SU-DHL-6 (cell line): ENCODE results near the gene PSG5.

Experiments
- EZH2phosphoT487 ChIP-seq: fragments of 200-600 bp; sonication (generic), shearing (Covaris generic); conservative IDR thresholded peaks from 2 replicates; pipeline ENCODE4 v1.6.1; 2018; ENCODE audit warnings: mild to moderate bottlenecking, antibody characterized with exemption, low read length, moderate library complexity, mixed read lengths
- TF ChIP-seq, protein P1 (sequence below): fragments of 200-600 bp; sonication (generic); IDR thresholded peaks from one replicate; pipeline ENCODE4 v1.5.1; 2017; ENCODE audit warnings: antibody characterized with exemption, mild to moderate bottlenecking, low read length, moderate library complexity; ENCODE audit not compliant: insufficient read depth, poor library complexity, severe bottlenecking

- TF ChIP-seq, protein P1, sequence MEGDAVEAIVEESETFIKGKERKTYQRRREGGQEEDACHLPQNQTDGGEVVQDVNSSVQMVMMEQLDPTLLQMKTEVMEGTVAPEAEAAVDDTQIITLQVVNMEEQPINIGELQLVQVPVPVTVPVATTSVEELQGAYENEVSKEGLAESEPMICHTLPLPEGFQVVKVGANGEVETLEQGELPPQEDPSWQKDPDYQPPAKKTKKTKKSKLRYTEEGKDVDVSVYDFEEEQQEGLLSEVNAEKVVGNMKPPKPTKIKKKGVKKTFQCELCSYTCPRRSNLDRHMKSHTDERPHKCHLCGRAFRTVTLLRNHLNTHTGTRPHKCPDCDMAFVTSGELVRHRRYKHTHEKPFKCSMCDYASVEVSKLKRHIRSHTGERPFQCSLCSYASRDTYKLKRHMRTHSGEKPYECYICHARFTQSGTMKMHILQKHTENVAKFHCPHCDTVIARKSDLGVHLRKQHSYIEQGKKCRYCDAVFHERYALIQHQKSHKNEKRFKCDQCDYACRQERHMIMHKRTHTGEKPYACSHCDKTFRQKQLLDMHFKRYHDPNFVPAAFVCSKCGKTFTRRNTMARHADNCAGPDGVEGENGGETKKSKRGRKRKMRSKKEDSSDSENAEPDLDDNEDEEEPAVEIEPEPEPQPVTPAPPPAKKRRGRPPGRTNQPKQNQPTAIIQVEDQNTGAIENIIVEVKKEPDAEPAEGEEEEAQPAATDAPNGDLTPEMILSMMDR = no peak
- no peak for TF ChIP-seq EZH2phosphoT487
Measured at GRCh38 chr19:43124360-43124759, 62.0 kb downstream of the PSG5 start.
